ENCODE results near the gene TTC39C. TPM values are rescaled to one million over a fixed set of nuclear protein-coding genes. Genes with fewer than 3 reads are reported as not detected.

Gene TTC39C
- total RNA-seq, 1 donor from 2014 or later: 30.1 TPM

GRCh38 chr18:23986600-23987359 lies 27.8 kb upstream of the TTC39C start:
- Mint-ChIP-seq H3K9me3 (ENCODE audit: low read depth) (no peaks in the 10 kb centered on the region), H3K36me3 (ENCODE audit: insufficient read depth) (no peaks in the 10 kb centered on the region), H3K4me1 (ENCODE audit: low read depth) (peaks cover 10% of the 10 kb centered on the region), H3K4me3 (ENCODE audit: low read depth) (no peak overlapping the region), H3K27me3 (peaks cover 7% of the 10 kb centered on the region), H3K27ac (no peak overlapping the region)
- DNase-seq (ENCODE audit: low spot score, unreplicated experiment): no peak
- TF ChIP-seq, protein P1, sequence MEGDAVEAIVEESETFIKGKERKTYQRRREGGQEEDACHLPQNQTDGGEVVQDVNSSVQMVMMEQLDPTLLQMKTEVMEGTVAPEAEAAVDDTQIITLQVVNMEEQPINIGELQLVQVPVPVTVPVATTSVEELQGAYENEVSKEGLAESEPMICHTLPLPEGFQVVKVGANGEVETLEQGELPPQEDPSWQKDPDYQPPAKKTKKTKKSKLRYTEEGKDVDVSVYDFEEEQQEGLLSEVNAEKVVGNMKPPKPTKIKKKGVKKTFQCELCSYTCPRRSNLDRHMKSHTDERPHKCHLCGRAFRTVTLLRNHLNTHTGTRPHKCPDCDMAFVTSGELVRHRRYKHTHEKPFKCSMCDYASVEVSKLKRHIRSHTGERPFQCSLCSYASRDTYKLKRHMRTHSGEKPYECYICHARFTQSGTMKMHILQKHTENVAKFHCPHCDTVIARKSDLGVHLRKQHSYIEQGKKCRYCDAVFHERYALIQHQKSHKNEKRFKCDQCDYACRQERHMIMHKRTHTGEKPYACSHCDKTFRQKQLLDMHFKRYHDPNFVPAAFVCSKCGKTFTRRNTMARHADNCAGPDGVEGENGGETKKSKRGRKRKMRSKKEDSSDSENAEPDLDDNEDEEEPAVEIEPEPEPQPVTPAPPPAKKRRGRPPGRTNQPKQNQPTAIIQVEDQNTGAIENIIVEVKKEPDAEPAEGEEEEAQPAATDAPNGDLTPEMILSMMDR (IDR thresholded peaks at IDR 0.05; ENCODE audit: unreplicated experiment): no peak

- TF ChIP-seq, protein P1 (IDR thresholded peaks at IDR 0.05; ENCODE audit: unreplicated experiment): no peak
- Mint-ChIP-seq H3K4me3 (ENCODE audit: low read depth) (no peak overlapping the region), H3K27ac (no peak overlapping the region), H3K27me3 (no peaks in the 10 kb centered on the region), H3K9me3 (ENCODE audit: low read depth) (no peaks in the 10 kb centered on the region), H3K4me1 (ENCODE audit: low read depth) (peaks cover 4% of the 10 kb centered on the region), H3K36me3 (ENCODE audit: insufficient read depth) (no peaks in the 10 kb centered on the region)
- DNase-seq (ENCODE audit: low spot score, unreplicated experiment): no peak
Observed at GRCh38 chr18:23990474-23991410, 23.8 kb upstream of the TTC39C start.

DNA sequence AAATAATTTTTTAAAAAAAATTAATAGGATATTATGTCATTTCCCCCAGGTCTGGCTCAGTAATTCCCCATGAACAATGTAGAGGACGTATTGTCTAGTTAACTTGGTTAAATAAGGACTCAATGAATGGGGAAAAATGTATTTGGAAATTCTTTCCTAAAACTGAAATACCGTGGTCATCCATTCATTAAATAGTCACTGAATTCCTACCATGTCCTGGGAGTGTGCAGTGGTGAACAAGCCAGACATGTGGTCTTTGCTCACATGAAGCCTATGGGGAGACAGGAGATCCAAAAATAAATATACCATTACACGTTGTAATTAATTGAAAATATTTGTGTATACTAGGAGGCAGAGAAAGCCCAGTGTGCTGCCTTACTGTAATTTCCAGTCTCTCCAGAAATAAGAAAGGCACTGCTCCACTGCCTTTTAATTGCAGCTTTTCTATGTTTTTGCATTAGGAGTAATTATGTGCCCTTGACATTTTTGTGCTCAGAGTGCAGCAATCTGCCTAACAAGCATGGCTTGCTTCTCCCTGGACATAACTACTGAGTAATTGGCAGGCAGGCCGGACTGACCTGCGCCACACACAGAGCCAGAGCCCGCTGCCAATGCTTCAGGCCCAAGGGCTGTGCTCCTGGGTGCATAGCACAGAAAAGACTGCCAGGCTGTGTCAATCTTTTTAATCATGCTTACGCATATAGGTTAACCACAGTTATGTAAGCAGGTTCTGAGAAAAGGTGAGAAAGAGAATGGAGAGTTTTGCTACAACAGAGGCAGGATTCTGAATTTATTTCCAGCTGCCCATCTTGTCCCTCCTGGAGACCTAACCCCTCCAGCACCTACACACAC lies 22.2 kb upstream of the TTC39C start:
- Mint-ChIP-seq H3K9me3 (ENCODE audit: low read depth) (no peaks in the 10 kb centered on the region), H3K4me1 (ENCODE audit: low read depth) (peaks cover 4% of the 10 kb centered on the region), H3K36me3 (ENCODE audit: insufficient read depth) (no peaks in the 10 kb centered on the region), H3K27me3 (no peaks in the 10 kb centered on the region), H3K4me3 (ENCODE audit: low read depth) (no peak overlapping the region), H3K27ac (no peak overlapping the region)
- DNase-seq (ENCODE audit: low spot score, unreplicated experiment): no peak
- TF ChIP-seq, protein P1 (IDR thresholded peaks at IDR 0.05; ENCODE audit: unreplicated experiment): no peak

DNA sequence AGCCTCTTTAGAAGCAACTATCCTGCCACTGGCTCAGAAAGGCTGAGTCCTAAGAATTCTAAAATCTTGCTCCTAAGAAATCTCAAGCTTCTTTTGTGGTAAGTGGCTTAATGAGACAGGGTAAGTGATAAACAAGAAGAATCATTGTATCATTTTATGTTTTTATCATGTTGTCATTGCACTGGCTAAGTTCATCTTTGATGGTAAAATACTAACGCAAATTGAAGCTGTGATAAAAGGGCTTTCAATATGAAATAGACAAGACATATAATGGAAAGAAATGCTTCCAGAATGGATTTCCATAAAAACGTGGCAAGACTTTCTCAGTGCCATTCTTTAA lies 21.6 kb upstream of the TTC39C start:
- DNase-seq (ENCODE audit: low spot score, unreplicated experiment): no peak
- no peak overlapping the region for H3K27ac Mint-ChIP-seq
- H3K27me3 Mint-ChIP-seq: no peaks in the 10 kb centered on the region
- peaks cover 4% of the 10 kb centered on the region for H3K4me1 Mint-ChIP-seq (ENCODE audit: low read depth)
- H3K36me3 Mint-ChIP-seq (ENCODE audit: insufficient read depth): no peaks in the 10 kb centered on the region
- TF ChIP-seq, protein P1 (IDR thresholded peaks at IDR 0.05; ENCODE audit: unreplicated experiment): no peak
- no peak overlapping the region for H3K4me3 Mint-ChIP-seq (ENCODE audit: low read depth)
- H3K9me3 Mint-ChIP-seq (ENCODE audit: low read depth): no peaks in the 10 kb centered on the region

Data from progenitor cell of endocrine pancreas (in vitro differentiated cells).